ENCODE measurements around the gene TMEM86A.
A peak's percentile ranks its signal among the peaks of the same experiment; 100 is the strongest.

Gene TMEM86A

GRCh38 chr11:18700375-18700774 is 1.8 kb downstream of the TMEM86A start:
- DNase-seq: no peak

- DNase-seq: no peak
Measured at GRCh38 chr11:18700872-18701271, 2.3 kb downstream of the TMEM86A start.

- no peak for DNase-seq
Measured at GRCh38 chr11:18701614-18702216, 3.1 kb downstream of the TMEM86A start.

- DNase-seq: no peak
Measured at GRCh38 chr11:18703001-18703763, 4.6 kb downstream of the TMEM86A start.

- no peak for DNase-seq
Measured at GRCh38 chr11:18704045-18704645, 5.6 kb downstream of the TMEM86A start.

DNA sequence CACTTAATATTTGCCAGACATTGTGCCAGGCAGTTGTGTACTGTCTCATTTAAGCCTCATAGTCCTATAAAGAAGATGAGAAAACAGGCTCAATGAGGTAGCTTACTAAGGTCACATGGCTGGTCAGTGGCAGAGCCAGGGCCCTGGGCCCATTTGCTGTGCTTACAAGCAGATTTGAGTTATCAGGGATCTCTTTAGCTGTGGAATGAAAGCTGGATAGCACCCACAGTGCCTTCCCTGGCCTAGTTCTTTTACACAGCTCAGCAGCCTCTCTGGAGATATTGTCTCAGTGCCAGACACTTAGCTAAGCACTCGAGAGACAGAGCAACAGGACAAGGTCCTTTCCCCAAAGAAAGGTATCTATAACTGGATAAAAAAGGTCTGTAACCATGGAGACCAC is 6.1 kb downstream of the TMEM86A start:
- DNase-seq: no peak

GRCh38 chr11:18705651-18706281 is 7.2 kb downstream of the TMEM86A start:
- peak in 3 of 5 donors; percentile 8 to 22 (median 14) for DNase-seq

- peak in 3 of 5 donors; percentile 33 to 50 (median 50) for DNase-seq
Measured at GRCh38 chr11:18706330-18707243, 8.0 kb downstream of the TMEM86A start.

GRCh38 chr11:18707811-18708340 is 9.3 kb downstream of the TMEM86A start:
- no peak for DNase-seq

DNA sequence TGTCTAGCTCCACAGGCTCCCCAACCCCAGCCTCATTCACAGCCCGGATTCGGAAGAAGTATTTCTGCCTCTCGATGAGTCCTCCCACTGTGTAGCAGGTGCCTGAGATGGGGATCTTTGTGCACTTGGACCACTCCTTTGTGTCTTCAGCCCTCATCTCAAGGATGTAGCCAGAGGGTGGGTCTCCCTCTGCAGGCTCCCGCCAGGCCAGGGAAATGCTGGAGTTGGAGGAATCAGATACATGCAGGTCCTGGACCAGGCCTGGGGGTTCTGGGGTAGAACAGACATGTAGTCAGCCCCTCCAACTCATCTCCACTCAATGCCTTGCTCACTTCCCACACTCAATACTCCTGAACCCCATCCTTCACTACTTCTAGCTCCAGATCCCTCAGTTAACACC is 10.8 kb downstream of the TMEM86A start:
- no peak for DNase-seq

GRCh38 chr11:18710545-18710944 is 12.0 kb downstream of the TMEM86A start:
- DNase-seq: no peak

DNA sequence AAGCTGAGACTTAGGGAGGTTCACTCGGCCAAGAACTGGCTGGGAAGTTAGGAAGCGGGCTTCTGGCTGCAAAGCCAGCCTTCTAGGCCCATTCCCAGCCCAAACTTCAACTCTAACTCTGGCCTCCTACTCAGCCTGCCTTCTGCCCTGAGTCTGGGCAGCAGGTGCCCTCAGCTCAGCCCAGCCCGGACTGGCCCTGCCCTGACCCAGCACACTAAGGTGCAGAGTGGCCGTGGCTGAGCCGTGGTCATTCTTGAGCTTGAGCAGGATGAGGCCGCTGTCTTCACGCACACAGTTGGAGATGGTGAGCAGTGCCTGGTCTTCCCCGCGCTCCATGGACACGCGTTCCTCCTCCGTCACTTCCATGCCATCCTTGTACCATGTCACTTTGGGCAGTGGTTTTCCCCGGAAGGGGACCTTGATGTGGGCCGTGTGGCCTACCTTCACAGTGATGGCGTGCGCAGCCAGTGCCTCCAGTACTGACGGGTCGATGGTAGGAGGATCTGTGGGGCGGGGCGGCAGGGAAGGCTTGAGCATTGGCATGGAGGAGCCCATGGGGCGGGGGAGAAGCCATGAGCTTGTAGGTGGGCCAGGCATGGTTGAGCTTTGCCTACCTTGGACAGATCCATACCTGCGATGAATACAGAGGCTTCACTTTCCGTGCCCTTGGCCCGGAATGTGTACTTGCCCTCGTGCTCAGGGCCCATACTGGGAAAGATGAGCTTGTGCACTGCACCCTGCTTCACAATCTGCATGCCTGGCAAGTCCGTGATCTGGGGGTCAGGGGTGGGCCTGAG is 15.3 kb downstream of the TMEM86A start:
- no peak for DNase-seq

DNA sequence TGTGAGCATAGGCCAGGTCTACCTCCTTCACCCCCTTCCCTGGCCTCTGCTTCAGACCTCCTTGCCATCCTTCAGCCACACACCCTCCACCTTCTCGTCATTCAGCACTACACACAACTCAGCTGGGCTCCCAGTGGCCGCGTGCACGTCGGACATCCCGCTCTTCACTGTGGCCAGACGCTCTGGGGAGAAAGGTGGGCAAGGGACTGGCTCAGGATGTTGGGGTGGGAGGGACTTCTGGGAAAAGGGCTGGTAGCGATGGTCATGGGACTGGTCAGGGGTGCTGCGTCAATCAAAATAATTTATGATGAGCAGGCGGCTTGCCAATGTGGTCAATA is 15.8 kb downstream of the TMEM86A start:
- DNase-seq: no peak

DNA sequence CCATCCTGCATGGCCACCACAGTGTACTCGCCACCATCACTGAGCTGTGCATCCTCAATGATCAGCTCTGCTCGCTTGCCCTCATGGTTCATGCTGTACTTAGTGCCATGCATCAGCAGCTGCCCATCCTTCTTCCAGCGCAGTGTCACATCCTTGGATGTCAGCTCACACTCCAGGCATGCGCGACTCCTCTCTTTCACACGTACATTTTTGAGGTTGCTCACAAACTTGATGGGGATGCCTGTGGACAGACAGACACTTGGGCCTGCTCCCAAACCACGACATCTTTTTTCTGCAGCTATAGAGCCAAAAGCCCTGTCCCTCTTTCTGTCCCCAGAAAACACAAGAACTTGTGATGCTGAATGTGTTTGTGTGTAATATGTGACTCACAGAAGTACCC is 16.9 kb downstream of the TMEM86A start:
- no peak for DNase-seq

- DNase-seq: no peak
Measured at GRCh38 chr11:18720091-18720807, 21.7 kb downstream of the TMEM86A start.

GRCh38 chr11:18720808-18721560 is 22.4 kb downstream of the TMEM86A start:
- DNase-seq: peak; percentile 70 to 81 (median 75)

DNA sequence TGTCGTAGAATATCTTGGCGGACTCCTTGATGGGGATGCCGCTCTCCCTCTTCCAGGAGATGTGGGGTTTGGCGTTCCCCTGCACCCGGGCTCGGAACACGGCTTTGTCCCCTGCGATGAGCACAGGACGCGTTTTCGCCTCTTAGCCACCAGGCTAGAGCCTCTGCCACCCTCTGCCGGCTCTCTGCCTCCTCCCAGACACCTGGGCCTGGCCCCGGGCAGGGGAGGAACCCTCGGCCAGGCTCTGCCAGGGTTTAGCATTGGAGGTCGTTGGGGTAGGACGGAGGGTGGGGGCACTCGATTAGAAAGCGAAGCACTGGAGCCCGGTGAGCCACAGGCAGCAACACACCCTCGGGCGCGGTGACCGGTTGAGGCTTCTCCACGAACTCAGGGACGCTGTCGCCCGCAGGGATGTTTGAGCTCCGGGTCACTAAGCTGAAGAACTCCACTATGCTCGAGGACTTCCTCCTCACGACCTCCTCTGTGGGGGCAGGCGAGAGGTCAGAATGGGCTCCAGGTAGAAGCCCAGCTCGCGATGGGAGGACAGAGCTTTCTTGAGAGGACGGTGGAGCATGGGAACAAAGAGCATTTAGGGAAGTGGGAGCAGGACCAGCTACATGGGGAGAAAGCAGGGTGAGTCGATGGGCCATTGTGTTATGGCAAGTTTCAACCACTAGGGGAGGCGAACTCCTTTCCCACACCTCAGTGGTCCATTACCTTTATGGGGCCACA is 23.1 kb downstream of the TMEM86A start:
- DNase-seq: peak in 3 of 5 donors; percentile 15 to 42 (median 34)

GRCh38 chr11:18722293-18722637 is 23.7 kb downstream of the TMEM86A start:
- no peak for DNase-seq

- no peak for DNase-seq
Measured at GRCh38 chr11:18723991-18724390, 25.4 kb downstream of the TMEM86A start.

Measured in T-helper 1 cell (primary cell).